ENCODE measurements around the gene JAK3. TPM values are rescaled to one million over a fixed set of nuclear protein-coding genes. Genes with fewer than 3 reads are reported as not detected.

Gene JAK3
- total RNA-seq, 1 donor from 2014 or later: 4.6 TPM

- DNase-seq: no peak
These were observed 17.9 kb upstream of the JAK3 start for GRCh38 chr19:17865364-17866311.

- no peak for DNase-seq
These were observed 15.9 kb upstream of the JAK3 start for GRCh38 chr19:17863520-17864182.

GRCh38 chr19:17862711-17863519 lies 15.1 kb upstream of the JAK3 start:
- DNase-seq: no peak

DNA sequence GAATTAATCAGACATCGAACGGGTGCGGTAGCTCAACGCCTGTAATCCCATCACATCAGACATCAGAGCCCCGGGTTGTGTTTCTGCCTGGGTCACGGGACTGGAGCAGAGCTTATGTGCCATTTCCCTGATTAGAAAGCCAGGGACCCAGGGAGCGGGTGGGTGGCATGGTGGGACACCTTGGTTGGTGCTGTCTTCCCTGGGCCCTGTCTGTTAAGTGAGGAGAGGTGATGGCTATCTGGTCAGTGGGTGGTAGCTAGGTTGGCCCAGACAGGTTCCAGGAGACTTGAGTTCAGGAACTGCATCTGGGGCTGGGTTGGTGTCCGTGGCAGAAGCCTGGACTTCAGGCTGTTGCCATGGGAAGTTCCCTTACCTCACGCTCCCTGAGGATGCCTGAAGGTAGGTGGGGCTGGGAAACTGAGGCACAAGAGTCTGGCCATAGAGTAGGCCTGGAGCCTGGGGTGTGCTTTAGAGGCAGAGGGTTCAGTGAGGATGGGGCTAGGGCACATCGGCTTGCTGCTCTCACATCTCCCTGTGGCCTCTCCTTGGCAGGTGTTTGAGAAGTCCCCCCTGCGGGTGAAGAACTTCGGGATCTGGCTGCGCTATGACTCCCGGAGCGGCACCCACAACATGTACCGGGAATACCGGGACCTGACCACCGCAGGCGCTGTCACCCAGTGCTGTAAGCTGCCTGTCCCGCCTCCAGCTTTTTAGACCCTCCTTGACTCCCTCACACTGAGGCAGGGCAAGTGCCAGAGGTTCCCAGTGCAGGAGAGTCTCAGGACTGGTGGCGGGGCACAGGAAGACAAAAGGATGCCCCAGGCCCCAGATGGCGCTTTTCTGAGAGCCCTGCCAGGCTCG lies 14.0 kb upstream of the JAK3 start:
- no peak for DNase-seq

- DNase-seq: no peak
These were observed 13.2 kb upstream of the JAK3 start for GRCh38 chr19:17860993-17861360.

- DNase-seq: no peak
These were observed 12.7 kb upstream of the JAK3 start for GRCh38 chr19:17860331-17860992.

DNA sequence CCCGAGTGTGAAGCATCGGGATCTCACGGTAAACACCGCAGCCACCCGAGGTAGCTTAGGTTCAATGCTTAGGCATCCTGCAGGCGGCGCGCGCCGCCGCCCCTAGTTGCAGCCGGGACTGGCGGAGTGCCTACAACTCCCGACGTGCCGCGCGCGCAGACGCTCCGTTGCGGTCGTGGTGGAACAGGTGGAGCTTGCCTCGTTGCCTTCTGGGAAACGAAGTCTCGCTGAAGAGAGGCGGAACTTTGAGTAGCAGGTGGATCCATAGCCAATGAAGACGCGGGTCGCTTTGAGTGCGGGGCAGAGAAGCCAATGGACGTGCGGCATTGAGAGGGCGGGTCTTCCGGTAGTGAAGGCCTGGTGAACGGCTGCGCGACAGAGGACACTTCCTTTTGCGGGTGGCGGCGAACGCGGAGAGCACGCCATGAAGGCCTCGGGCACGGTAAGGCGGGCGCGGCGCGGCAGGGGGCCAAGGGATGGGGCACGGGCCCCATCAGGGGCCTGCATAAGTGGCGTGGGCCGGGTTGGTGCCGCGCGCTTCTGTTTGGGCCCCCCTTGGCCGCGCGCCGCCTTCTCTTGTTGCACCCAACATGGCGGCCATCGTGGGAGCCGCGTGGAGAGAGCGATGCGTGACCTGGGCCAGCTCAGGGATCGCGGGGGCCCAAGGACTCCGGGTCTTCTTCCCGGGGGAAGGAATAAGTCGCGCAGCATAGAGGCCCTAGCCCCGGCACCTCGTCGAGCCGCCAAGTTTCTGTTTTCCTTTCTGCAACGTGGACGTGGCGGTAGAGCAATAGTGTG lies 11.9 kb upstream of the JAK3 start, which contains the start of gene RPL18A:
RPL18A (plus strand) TSS at position 378 of the 798 bp plus-strand sequence; CDS start at position 425, 47 bp downstream.
- peak; percentile 100 for DNase-seq

- peak; percentile 89 for DNase-seq
These were observed 7.7 kb upstream of the JAK3 start for GRCh38 chr19:17855280-17856152.

DNA sequence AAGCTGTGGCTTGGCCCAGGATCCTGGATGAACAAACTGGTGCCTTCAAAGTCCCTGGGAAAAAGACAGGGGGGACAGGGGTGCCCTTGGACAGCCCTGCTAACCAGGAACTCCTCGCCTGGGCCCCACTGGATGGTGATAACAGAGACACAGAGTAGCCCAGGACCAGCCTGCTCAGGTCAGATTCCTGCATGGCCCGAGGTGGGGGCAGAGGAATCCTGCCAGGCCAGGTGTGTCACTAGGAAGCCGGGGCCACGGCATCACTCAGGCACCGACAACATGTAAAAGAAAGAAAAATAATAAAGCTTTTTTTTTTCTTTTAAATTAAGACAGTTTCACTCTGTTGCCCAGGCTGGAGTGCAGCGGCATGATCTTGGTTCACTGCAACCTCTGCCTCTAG lies 6.3 kb upstream of the JAK3 start:
- no peak for DNase-seq

DNA sequence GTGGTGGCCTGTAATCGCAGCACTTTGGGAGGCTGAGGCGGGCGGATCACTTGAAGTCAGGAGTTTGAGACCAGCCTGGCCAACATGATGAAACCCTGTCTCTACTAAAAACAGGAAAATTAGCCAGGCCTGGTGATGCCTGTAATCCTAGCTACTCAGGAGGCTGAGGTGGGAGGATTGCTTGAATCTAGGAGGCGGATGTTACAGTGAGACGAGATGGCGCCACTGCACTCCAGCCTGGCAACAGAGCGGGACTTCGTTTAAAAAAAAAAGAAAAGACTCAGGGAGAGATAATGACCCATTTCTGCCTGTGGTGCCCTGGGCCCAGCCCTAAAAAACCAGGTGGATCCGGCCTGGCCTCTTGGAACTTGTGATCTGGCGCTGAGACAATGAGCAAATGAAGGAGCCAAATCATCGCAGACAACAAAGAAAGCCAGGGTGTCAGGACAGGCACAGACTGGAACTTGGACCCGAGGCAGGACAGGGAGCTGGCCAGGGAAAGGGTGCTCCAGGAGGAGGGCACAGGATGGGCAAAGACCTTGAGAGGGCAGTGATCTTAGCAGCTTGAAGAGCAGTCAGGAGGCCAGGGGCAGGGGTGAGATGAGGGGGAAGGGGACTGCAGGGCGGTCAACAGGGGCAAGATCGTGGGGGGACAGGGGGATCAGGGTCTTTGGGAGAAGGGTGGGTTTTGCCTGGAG lies 962 bp upstream of the JAK3 start:
- DNase-seq: no peak

DNA sequence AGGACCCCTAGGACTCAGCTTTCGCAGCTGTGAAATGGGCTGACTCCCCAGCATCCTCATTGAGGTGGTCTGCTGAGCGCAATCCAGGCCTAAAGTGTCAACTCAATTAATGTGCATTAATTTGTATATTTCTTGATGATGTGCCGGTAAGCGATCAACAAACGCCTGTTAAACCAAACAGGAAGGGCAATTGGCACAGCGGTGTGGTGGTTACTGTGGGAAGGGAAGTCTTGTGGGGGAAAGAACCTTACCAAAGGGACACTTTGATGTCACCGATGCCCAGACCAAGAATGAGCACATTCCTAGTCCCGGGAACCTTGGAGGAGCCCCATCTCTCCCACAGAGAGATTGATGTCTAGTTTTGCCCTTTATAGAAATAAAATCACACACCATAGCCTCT lies 1.6 kb downstream of the JAK3 start:
- DNase-seq: no peak

GRCh38 chr19:17843908-17844490 lies 3.8 kb downstream of the JAK3 start:
- DNase-seq: no peak

GRCh38 chr19:17843292-17843827 lies 4.4 kb downstream of the JAK3 start:
- DNase-seq: no peak

GRCh38 chr19:17842663-17843291 lies 5.0 kb downstream of the JAK3 start:
- DNase-seq: no peak

DNA sequence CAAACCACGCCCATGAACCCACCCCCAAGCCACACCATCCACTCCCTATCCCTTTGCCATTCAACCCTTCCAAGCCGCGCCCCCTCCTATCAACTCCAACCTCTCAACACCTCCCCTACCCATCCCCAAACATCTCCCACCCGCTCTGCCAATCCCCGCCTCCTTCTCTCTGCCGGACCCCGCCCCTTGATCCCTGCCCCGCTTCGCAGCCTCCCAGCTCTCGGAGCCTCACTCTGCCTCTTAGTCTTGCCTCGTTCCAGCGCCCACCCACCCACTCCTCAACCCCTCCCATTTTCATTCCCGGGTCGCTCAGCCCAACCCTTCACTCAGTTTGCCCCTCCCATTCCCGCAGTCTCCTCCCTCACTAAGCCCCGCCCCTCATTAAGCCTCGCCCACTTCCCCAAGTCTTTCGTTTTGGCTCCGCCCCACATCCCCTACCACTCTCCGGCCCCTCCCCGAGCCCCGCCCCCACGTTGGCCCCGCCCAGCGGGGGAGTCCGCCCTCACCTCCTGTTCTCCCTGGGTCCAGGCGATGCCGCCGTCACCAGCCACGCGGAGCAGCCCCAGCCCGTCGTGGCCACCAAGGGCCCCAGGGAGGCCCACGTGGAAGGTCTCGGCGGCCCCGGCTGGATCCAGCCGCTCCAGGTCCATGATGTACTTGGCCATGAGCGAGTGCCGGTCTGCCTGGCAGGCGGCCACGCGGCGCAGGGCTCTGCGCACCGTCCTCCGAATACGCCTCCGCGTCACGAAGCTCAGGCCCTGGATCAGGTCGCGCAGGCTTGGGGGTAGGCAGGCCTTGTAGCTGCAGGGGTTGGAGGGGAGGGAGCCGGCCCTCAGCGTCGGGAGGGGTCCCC lies 5.7 kb downstream of the JAK3 start:
- peak; percentile 93 for DNase-seq

GRCh38 chr19:17841371-17841809 lies 6.4 kb downstream of the JAK3 start:
- no peak for DNase-seq
